ENCODE data around the gene CDIPT. TPM values are rescaled to one million over a fixed set of nuclear protein-coding genes. Genes with fewer than 3 reads are reported as not detected.
A peak's percentile ranks its signal among the peaks of the same experiment; 100 is the strongest.
"Not testable (repeated sequence)": the region's sequence is repeated elsewhere in the genome, so short reads cannot be mapped to it uniquely, and the experiment has no call there.

Gene CDIPT
- 10 to 100 TPM; 63.9 to 68.4 TPM for total RNA-seq
- 109 TPM for polyA plus RNA-seq

GRCh38 chr16:29862884-29863668 is at the start of gene CDIPT:
CDIPT (minus strand) TSS chr16:29863226; CDS start chr16:29862857, 369 bp downstream.
- Mint-ChIP-seq H3K4me1 (peaks cover 16 to 33% (median 31%) of the 10 kb centered on the region in 3 donors), H3K4me3 (peak within 1 kb of the TSS; percentile 84 to 97 (median 93)), H3K36me3 (peaks cover 4 to 38% (median 5%) of the 10 kb centered on the region in 3 donors), H3K27ac (peak within 1 kb of the TSS; percentile 92 to 99 (median 98)), H3K27me3 (peaks cover 0 to 3% of the 10 kb centered on the region in 2 donors), H3K9me3 (no peaks in the 10 kb centered on the region)
- Histone ChIP-seq H3K27ac (ENCODE audit: low read depth, low read length) (peak within 1 kb of the TSS; percentile 92), H3K4me3 (ENCODE audit: low read length) (peak within 1 kb of the TSS; percentile 89), H3K27me3 (ENCODE audit: insufficient read depth, low read length, poor library complexity, severe bottlenecking) (no peaks in the 10 kb centered on the region), H3K36me3 (ENCODE audit: insufficient read depth, low read length) (peaks cover 7% of the 10 kb centered on the region), H3K4me1 (ENCODE audit: insufficient read depth, low read length) (peaks cover 21% of the 10 kb centered on the region), H3K9me3 (ENCODE audit: low read length) (no peaks in the 10 kb centered on the region)
- ChIA-PET POLR2A (interaction anchor here (0.6 to 1.8 kb wide), 2 partner anchors 48 to 111 kb away, joined by 4 read pairs; partner anchors contain the start of gene TAOK2), CTCF (interaction anchor here (1.0 to 2.1 kb wide), 10 partner anchors 9 to 164 kb away, joined by 3 to 8 read pairs (median 4); partner anchors contain the start of genes HIRIP3, KIF22 and PAGR1)
- peak; percentile 87 to 95 (median 94) for DNase-seq

DNA sequence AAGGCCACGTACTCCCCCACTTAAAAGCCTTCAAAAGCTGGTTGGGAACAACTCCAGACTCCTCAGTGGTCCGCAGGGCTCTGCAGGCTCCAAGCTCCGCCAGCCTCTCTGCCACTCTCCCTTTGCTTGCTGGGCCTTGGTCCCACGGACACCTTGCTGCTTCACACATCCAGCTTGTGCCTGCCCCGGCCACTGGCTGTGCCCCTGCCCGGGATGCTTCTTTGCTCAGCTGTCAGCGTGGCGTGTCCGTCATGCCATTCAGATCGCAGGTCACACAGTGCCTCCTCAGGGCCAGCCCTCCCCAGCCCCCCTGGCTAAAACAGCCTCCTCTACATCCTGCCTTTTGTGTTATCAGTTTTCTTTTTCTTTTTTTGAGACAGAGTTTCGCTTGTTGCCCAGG is 49.1 kb upstream of the CDIPT start:
- ChIA-PET CTCF (interaction anchor here (0.9 kb wide), 1 partner anchor 64 kb away, joined by 3 read pairs; no protein-coding TSS in a partner anchor), POLR2A (interaction anchor here (0.6 kb wide), 1 partner anchor 63 kb away, joined by 3 read pairs; no protein-coding TSS in a partner anchor)
- H3K9me3 Mint-ChIP-seq, result no peaks in the 10 kb centered on the region
- Histone ChIP-seq H3K27me3 (ENCODE audit: insufficient read depth, low read length, poor library complexity, severe bottlenecking) (no peaks in the 10 kb centered on the region), H3K9me3 (ENCODE audit: low read length) (no peaks in the 10 kb centered on the region), H3K4me1 (ENCODE audit: insufficient read depth, low read length) (no peaks in the 10 kb centered on the region), H3K27ac (ENCODE audit: low read depth, low read length) (no peak overlapping the region), H3K36me3 (ENCODE audit: insufficient read depth, low read length) (no peaks in the 10 kb centered on the region), H3K4me3 (ENCODE audit: low read length) (no peak overlapping the region)
- peaks cover 0 to 5% (median 0%) of the 10 kb centered on the region in 3 donors for H3K4me1 Mint-ChIP-seq
- DNase-seq, result no peak
- peak overlapping the region in 1 of 7 donors; percentile 56 for H3K4me3 Mint-ChIP-seq
- H3K27me3 Mint-ChIP-seq, result no peaks in the 10 kb centered on the region
- no peak overlapping the region for H3K27ac Mint-ChIP-seq
- peaks cover 0 to 52% (median 16%) of the 10 kb centered on the region in 3 donors for H3K36me3 Mint-ChIP-seq

DNA sequence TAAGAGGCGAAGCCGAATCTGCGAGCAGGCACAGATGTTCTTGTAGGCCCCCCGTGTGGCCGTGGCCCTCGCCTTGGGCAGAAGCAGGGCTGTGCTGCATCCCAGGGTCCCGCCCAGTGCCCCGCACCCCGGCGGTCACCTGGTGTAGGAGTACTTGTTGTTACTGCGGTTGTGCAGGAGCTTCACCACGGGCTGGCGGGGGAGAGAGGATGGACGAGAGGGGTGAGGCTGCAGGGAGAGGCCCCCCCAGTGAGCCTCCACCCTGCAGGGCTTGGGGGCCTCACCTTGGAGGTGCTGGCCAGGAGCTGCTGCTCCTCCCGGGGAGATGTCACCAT is 48.6 kb upstream of the CDIPT start:
- Histone ChIP-seq H3K4me1 (ENCODE audit: insufficient read depth, low read length) (no peaks in the 10 kb centered on the region), H3K9me3 (ENCODE audit: low read length) (no peaks in the 10 kb centered on the region), H3K27me3 (ENCODE audit: insufficient read depth, low read length, poor library complexity, severe bottlenecking) (no peaks in the 10 kb centered on the region), H3K4me3 (ENCODE audit: low read length) (no peak overlapping the region), H3K36me3 (ENCODE audit: insufficient read depth, low read length) (no peaks in the 10 kb centered on the region), H3K27ac (ENCODE audit: low read depth, low read length) (no peak overlapping the region)
- H3K9me3 Mint-ChIP-seq, result no peaks in the 10 kb centered on the region
- DNase-seq, result no peak
- no peak overlapping the region for H3K27ac Mint-ChIP-seq
- peaks cover 0 to 49% (median 16%) of the 10 kb centered on the region in 3 donors for H3K36me3 Mint-ChIP-seq
- H3K27me3 Mint-ChIP-seq, result no peaks in the 10 kb centered on the region
- H3K4me3 Mint-ChIP-seq, result no peak overlapping the region
- CTCF ChIA-PET, result interaction anchor here (0.9 kb wide), 1 partner anchor 63 kb away, joined by 3 read pairs; no protein-coding TSS in a partner anchor
- POLR2A ChIA-PET, result interaction anchor here (0.6 kb wide), 1 partner anchor 62 kb away, joined by 3 read pairs; no protein-coding TSS in a partner anchor
- peaks cover 0 to 5% (median 0%) of the 10 kb centered on the region in 3 donors for H3K4me1 Mint-ChIP-seq

DNA sequence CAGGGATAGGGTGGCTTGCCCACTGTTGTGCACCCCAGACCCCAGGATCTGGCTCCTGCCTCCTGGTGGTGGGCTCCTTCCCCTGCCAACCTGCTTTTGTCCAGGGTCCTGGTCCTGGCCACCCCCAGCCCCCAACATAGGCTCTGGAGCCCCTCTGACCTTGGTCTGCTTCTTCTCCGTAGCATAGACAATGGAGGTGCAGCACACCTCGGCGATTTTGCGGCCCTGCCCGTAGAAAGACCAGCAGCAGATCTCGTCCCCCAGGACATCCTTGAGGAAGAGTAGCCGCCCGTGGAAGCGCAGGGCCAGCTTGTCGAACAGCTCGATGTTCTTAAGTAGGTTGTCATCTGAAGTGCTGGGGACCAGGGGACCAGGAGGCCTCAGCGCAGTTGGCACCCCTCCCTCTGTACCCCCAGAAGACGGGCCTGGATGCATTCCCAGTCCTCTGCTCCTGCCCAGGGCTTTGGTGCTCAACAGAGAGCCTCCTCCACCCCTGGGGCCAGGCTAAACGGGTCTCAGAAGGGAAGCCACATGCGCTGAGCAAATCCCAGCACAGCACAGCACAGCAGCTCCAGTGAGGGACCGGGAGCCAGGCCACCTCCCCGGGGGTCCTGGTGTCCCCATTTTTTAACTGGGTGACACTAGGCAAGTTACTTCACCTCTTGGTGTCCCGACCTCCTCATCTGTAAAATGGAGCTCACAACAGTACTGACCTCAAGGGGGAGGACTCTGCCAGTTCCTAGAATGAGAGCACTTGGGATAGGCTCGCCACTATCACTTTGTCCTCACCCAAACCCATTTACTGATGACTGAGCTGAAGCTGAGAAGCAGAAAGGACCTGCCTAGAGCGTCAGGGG is 48.0 kb upstream of the CDIPT start:
- Histone ChIP-seq H3K27me3 (ENCODE audit: insufficient read depth, low read length, poor library complexity, severe bottlenecking) (no peaks in the 10 kb centered on the region), H3K4me3 (ENCODE audit: low read length) (no peak overlapping the region), H3K27ac (ENCODE audit: low read depth, low read length) (no peak overlapping the region), H3K9me3 (ENCODE audit: low read length) (no peaks in the 10 kb centered on the region), H3K4me1 (ENCODE audit: insufficient read depth, low read length) (no peaks in the 10 kb centered on the region), H3K36me3 (ENCODE audit: insufficient read depth, low read length) (no peaks in the 10 kb centered on the region)
- no peaks in the 10 kb centered on the region for H3K9me3 Mint-ChIP-seq
- H3K36me3 Mint-ChIP-seq, result peaks cover 0 to 48% (median 16%) of the 10 kb centered on the region in 3 donors
- ChIA-PET POLR2A (interaction anchor here (0.6 kb wide), 1 partner anchor 62 kb away, joined by 3 read pairs; no protein-coding TSS in a partner anchor), CTCF (interaction anchor here (0.9 kb wide), 1 partner anchor 63 kb away, joined by 3 read pairs; no protein-coding TSS in a partner anchor)
- DNase-seq, result no peak
- no peaks in the 10 kb centered on the region for H3K27me3 Mint-ChIP-seq
- peak overlapping the region in 2 of 8 donors; percentile 64 to 68 for H3K27ac Mint-ChIP-seq
- H3K4me1 Mint-ChIP-seq, result peaks cover 0 to 5% (median 0%) of the 10 kb centered on the region in 3 donors
- H3K4me3 Mint-ChIP-seq, result no peak overlapping the region

DNA sequence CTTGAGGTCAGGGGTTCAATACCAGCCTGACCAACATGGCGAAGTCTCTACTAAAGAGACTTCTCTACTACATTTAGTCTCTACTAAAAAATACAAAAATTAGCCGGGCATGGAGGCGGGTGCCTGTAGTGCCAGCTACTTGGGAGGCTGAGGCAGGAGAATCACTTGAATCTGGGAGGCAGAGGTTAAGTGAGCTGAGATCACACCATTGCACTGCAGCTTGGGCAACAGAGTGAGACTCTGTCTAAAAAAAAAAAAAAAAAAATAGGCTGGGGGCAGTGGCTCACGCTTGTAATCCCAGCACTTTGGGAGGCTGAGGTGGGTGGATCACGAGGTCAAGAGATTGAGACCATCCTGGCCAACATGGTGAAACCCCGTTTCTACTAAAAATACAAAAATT is 46.8 kb upstream of the CDIPT start:
- POLR2A ChIA-PET, result not testable (repeated sequence)
- CTCF ChIA-PET, result interaction anchor here (0.6 kb wide), 1 partner anchor 38 kb away, joined by 3 read pairs; no protein-coding TSS in a partner anchor

DNA sequence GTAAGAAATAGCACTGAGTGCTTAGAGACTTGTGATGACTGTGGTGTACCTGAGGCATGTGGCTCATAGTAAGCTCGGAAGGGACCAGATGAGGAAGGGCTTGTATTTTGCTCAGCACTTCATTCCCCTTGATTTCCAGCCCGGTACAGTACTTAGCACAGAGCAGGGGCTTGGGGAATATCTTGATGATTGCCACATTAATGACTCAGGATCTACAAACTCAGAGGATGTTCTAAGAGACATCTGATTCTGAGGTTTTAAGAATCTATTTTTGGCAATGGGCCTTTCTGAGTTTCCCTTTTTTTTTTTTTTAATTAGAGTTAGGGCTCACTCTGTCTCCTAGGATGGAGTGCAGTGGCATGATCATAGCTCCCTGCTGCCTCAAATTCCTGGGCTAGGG is 46.4 kb upstream of the CDIPT start:
- ChIA-PET POLR2A (no interaction called here), CTCF (no interaction called here)
- no peaks in the 10 kb centered on the region for H3K36me3 ChIP-seq (ENCODE audit: insufficient read depth, low read length)
- peak overlapping the region in 1 of 8 donors; percentile 60 for H3K27ac Mint-ChIP-seq
- H3K27ac ChIP-seq (ENCODE audit: low read depth, low read length), result no peak overlapping the region
- H3K4me3 ChIP-seq (ENCODE audit: low read length), result no peak overlapping the region
- no peaks in the 10 kb centered on the region for H3K9me3 ChIP-seq (ENCODE audit: low read length)
- H3K9me3 Mint-ChIP-seq, result no peaks in the 10 kb centered on the region
- peaks cover 0 to 34% (median 9%) of the 10 kb centered on the region in 3 donors for H3K36me3 Mint-ChIP-seq
- no peaks in the 10 kb centered on the region for H3K27me3 ChIP-seq (ENCODE audit: insufficient read depth, low read length, poor library complexity, severe bottlenecking)
- DNase-seq, result no peak
- no peaks in the 10 kb centered on the region for H3K27me3 Mint-ChIP-seq
- H3K4me3 Mint-ChIP-seq, result no peak overlapping the region
- no peaks in the 10 kb centered on the region for H3K4me1 ChIP-seq (ENCODE audit: insufficient read depth, low read length)
- H3K4me1 Mint-ChIP-seq, result no peaks in the 10 kb centered on the region

More for the DNA sequence above, 46.8 kb upstream of the CDIPT start:
- not testable (repeated sequence) for H3K36me3 ChIP-seq (ENCODE audit: insufficient read depth, low read length); H3K4me1 Mint-ChIP-seq; H3K9me3 ChIP-seq (ENCODE audit: low read length); H3K4me1 ChIP-seq (ENCODE audit: insufficient read depth, low read length); H3K27ac Mint-ChIP-seq; H3K4me3 Mint-ChIP-seq; H3K27me3 Mint-ChIP-seq; H3K27ac ChIP-seq (ENCODE audit: low read depth, low read length); H3K4me3 ChIP-seq (ENCODE audit: low read length); H3K27me3 ChIP-seq (ENCODE audit: insufficient read depth, low read length, poor library complexity, severe bottlenecking); H3K9me3 Mint-ChIP-seq; DNase-seq
- H3K36me3 Mint-ChIP-seq, result peaks cover 0 to 38% (median 9%) of the 10 kb centered on the region in 3 donors

DNA sequence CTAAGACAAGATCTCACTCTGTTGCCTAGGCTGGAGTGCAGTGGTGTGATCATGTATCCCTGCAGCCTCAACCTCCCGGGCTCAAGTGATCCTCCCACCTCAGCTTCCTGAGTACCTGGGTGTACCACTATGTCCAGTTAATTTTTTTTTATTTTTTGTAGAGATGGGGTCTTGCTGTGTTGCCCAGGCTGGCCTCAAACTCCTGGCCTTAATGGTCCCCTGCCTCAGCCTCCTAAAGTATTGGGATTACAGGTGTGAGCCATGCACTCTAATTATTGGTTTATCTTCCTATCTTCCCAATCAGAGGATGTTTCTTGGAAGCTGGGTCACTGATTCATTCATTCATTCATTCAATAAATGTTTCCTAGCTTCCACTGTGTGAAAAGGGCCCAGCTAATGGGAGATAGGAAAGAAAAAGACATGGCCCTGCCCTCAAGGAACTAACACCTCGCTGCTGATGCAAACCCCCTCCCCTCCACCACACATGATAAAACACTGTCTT is 45.7 kb upstream of the CDIPT start:
- H3K27ac Mint-ChIP-seq, result peak overlapping the region in 1 of 8 donors; percentile 60

More for the DNA sequence above, 45.7 kb upstream of the CDIPT start:
- no peaks in the 10 kb centered on the region for H3K36me3 ChIP-seq (ENCODE audit: insufficient read depth, low read length)
- no peaks in the 10 kb centered on the region for H3K27me3 Mint-ChIP-seq
- H3K27me3 ChIP-seq (ENCODE audit: insufficient read depth, low read length, poor library complexity, severe bottlenecking), result no peaks in the 10 kb centered on the region
- H3K9me3 Mint-ChIP-seq, result no peaks in the 10 kb centered on the region
- ChIA-PET POLR2A (no interaction called here), CTCF (interaction anchor here (1.3 kb wide), 1 partner anchor 8 kb away, joined by 3 read pairs; no protein-coding TSS in a partner anchor)
- no peaks in the 10 kb centered on the region for H3K4me1 ChIP-seq (ENCODE audit: insufficient read depth, low read length)
- no peak overlapping the region for H3K4me3 Mint-ChIP-seq
- no peaks in the 10 kb centered on the region for H3K9me3 ChIP-seq (ENCODE audit: low read length)
- H3K4me3 ChIP-seq (ENCODE audit: low read length), result no peak overlapping the region
- peaks cover 0 to 28% (median 9%) of the 10 kb centered on the region in 3 donors for H3K36me3 Mint-ChIP-seq
- H3K4me1 Mint-ChIP-seq, result no peaks in the 10 kb centered on the region
- DNase-seq, result no peak
- no peak overlapping the region for H3K27ac ChIP-seq (ENCODE audit: low read depth, low read length)
